ENCODE data around the gene CNTNAP4.

DNA sequence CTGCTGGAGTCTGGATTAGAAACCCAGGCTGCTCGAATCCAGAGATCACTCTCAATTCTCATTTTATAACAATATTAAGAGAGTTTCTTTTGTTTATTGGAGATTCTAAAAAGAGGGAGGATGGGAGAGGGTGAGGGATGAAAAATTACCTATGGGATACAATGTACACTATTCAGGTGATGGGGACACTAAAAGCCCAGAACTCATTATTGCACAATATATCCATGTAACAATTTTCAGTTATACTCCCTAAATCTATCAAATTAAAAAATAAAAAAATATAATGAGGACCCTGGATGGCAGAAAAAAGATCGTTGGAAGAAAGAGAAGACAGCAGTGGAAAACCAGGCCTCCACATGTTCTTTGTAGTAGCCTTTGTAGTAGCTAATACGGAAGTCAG is 100.8 kb downstream of the CNTNAP4 start:
- TF ChIP-seq, protein P1, sequence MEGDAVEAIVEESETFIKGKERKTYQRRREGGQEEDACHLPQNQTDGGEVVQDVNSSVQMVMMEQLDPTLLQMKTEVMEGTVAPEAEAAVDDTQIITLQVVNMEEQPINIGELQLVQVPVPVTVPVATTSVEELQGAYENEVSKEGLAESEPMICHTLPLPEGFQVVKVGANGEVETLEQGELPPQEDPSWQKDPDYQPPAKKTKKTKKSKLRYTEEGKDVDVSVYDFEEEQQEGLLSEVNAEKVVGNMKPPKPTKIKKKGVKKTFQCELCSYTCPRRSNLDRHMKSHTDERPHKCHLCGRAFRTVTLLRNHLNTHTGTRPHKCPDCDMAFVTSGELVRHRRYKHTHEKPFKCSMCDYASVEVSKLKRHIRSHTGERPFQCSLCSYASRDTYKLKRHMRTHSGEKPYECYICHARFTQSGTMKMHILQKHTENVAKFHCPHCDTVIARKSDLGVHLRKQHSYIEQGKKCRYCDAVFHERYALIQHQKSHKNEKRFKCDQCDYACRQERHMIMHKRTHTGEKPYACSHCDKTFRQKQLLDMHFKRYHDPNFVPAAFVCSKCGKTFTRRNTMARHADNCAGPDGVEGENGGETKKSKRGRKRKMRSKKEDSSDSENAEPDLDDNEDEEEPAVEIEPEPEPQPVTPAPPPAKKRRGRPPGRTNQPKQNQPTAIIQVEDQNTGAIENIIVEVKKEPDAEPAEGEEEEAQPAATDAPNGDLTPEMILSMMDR (conservative IDR thresholded peaks at IDR 0.05) = no peak
- TF ChIP-seq ZFX (IDR thresholded peaks at IDR 0.05) = no peak
